DMS 273 treated with DMSO at 0.1 percent for 48 hours (cell line): ENCODE measurements around the gene DPYSL5.

Experiments used
- DNase-seq: peaks from one replicate; lab custom pipeline; 2025; lab: John Stamatoyannopoulos, UW

The DPYSL5 gene

DNA sequence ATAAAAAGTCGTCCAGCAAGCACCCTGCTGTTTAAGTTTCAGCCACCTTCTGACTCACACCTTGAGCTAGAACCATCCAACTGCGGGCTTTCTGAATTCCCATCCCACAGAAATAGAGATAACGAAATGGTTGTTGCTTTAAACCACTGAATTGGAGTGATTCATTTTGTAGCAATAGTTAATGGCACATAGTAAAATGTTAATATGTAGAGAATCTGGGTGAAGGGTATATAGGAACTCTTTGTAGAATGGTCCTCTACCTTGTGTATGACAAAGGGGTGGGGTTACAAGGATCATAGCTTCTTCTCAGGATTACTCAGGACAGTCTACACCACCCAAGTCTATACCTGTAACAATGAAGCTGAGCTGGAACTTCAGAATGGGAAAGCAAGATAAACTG, 120.1 kb downstream of the DPYSL5 start:
- DNase-seq: no peak

DNA sequence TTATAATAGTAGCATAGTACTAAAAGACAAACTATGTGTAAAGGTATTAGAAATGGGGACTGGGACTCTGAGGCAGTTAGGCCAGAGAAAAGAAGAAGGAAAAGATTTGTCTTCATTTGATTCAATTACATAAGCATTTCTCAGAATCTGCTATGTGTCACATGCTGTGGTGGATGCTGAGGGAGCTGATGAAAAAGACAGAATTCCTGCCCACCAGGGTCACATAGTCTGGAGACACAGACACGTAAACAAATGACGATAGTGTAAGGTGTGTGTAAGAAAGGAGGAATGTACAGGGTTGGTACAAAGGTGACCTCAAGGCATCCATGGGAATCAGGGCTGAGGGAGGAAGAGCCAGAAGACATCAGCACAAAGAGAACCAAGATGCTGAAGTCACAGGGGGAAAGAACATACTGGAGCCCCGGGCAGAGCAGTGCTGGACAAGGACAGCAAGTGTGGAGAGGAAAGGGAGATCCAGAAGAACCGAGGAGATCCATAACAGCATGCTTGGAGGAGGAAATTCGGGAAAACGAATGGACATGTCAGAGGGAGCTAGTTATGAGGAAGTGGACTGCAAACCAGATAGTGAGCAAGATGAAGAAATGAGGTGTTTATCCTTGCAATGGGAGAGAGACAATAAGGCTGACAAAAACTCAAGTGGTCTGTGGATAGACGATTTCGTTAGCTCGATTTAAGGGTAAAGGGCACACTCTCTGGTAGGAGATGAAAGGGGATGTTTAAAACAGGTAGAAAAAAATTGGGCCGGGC, 121.3 kb downstream of the DPYSL5 start:
- DNase-seq: no peak

- DNase-seq: peak; percentile 70
These were observed 122.5 kb downstream of the DPYSL5 start, which contains the start of gene MAPRE3 for GRCh38 chr2:26970244-26970927. MAPRE3 (plus strand) TSS chr2:26970637; CDS start chr2:27022219, 51,582 bp downstream.

DNA sequence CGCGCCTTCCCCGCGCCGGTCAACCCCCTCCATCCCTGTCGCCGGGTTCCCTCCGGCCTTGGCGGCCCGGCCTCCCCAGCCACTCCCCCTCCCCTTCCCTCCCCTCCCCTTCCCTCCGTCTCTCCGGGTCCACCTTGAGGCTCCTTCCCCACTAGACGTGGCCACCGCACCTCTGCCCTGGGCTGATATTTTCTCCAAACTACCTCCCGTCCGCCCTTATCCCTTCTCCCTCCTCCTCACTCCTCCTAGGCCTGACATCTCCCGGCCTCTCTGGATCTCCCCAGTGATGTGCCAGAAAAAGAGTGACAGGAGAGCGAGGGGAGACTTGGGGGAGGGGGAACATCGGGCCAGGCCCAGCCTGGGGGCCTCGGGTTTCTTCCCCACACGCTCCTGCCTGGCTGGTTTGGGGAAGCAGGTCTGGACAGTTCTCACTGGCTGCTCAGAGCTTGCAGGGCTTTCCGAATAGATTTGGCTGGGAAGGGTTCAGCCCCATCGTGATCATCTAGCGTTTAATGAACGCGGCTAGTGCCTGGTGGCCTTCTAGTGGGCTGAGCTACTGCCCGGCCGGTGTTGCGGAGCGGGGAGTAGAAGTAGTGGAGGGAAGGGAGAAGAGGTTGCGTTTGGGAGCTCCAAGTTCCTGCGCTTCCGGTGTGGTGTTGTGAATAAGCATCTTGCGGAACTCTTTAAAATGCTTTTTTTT, 123.1 kb downstream of the DPYSL5 start:
- peak; percentile 11 for DNase-seq

- no peak for DNase-seq
These were observed 124.2 kb downstream of the DPYSL5 start for GRCh38 chr2:26971911-26972786.

GRCh38 chr2:26974352-26974751, 126.4 kb downstream of the DPYSL5 start:
- DNase-seq: peak; percentile 28

DNA sequence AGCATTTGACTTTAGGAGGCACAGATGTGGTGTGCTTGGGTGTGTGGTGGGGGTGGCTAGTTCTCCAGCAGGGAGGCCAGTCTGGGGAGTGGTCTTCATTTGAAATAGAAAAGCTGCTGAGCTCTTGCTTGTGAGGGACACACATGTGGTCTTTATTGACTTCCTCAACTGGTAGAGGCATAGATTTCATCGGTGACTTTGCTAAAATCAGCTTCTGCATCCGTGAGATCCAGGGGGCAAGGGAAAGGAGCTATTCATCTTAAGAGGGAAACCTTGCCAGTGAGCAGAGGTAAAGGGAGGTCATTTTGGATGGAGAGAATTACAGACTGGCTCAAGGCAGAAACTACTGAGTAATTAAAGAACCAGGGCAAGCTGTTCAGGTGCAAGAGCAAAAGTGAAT, 127.2 kb downstream of the DPYSL5 start:
- DNase-seq: no peak

- DNase-seq: no peak
These were observed 127.7 kb downstream of the DPYSL5 start for GRCh38 chr2:26975656-26976055.

GRCh38 chr2:26976237-26976636, 128.3 kb downstream of the DPYSL5 start:
- DNase-seq: no peak

GRCh38 chr2:26977012-26977411, 129.1 kb downstream of the DPYSL5 start:
- no peak for DNase-seq

- peak; percentile 20 for DNase-seq
These were observed 130.2 kb downstream of the DPYSL5 start for GRCh38 chr2:26978061-26978596.

DNA sequence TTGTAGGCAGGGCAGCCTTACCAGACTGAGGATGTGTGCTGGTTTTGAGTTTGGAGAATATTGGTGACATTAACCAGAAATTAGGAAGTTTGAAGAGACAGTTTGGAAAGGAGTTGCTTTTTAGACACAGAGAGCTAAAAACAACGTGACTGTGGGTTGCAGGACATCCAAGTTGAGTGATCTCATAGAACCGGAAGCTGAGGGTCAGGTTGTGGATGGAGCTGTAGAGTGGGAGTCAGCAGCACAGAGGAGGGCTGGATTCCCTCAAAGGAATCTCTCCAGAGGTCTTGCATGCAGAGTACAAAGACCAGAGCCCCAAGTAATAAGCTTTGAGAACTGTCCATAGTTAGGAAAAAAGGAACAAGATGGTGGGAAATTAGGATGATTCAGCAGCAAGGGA, 131.8 kb downstream of the DPYSL5 start:
- no peak for DNase-seq

- no peak for DNase-seq
These were observed 133.0 kb downstream of the DPYSL5 start for GRCh38 chr2:26980971-26981370.

GRCh38 chr2:26982102-26982742, 134.3 kb downstream of the DPYSL5 start:
- DNase-seq: peak; percentile 65

DNA sequence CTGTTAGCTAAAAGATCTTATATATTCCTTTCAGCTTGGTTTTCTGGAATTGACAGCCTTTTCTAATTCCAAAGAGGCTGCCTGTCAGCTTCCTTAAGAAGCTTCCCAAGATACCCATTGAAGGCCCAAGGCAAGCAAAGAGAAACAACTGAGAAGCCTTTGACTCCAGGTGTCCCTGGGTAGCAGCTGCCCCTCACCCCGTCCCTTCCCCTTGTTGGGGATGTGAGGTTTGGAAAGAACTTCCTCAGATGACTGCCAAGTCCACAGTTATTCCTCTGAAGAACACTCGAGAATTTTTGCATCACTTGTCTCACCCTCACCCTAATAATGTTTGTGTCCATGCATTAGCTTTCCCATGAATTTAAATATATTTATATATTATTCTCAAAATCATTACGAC, 135.8 kb downstream of the DPYSL5 start:
- DNase-seq: no peak

DNA sequence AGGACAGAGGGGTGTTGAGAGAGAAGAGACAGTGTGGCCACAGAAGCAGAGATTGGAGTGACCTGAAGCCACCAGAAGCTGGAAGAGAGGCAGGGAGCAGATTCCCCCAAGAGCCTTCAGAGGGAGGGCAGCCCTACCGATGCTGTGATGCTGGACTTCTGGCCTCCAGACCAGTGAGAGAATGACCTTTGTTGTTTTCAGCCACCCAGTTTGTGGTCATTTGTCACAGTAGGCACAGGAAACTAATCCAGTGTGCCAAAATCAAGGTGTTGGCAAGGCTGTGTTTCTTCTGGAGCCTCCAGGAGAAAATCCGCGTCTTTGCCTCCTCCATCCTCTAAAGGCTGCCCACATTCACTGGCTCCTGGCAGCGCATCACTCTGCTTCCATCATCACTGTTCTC, 137.9 kb downstream of the DPYSL5 start:
- no peak for DNase-seq

DNA sequence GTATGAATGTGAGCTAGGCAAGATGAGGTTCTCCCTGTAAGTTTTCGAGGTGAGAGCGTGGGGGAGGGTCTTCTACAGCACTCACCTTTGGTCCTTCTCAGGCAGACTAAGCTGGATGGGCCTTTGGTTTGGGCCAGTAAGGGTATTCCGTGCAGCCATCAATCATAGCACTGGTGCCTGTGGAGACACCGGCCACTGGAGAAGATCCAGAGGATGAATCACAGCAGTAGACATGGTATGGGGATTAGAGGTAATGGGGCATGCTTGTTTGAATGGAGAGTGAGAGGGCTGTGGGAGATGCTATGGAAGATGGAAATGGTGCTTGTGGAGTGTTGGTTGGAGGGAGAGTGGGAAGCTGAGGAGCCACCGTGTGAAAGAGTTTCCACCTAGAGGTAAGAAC, 138.6 kb downstream of the DPYSL5 start:
- DNase-seq: no peak

- DNase-seq: no peak
These were observed 140.3 kb downstream of the DPYSL5 start for GRCh38 chr2:26988058-26988860.

DNA sequence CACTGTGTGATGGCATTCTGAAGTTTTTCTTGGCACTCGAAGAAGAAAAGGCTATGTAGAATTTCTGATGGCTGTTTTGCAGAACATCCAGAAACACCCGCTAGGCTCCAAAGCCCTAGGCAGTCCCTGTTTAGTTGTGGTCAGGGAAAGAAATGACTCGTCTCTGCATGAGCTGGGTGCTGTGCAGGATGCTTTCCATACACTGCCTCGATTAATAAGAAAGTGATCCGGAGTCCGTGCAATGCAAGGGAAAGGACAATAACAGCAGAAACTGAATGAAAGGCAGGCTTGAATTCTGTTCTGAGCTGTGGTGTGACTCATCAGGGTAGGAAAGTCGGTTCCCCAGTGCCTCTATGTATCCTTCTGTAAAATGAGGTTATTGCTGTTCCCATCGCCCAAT, 141.2 kb downstream of the DPYSL5 start:
- no peak for DNase-seq

DNA sequence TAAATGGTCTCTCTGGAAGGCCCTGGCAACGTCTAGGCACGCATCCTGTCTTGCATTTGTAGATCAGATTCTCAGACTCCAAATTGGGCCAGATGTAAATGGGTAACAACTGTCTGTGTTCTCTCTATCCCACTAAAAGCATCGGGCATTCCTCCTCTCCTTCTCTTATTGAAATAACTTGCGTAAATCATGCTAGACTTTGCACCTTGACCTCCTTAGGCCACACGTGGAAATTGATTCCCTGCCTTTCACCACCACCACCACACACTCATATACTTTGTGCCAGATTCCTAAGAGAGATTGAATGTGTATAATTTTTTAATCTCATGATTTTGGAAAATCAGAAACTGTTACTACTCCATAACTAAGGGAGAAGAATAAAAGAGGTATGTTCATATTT, 143.8 kb downstream of the DPYSL5 start:
- no peak for DNase-seq
